Measurements from ENCODE around the gene PSTPIP2.
"Not testable (repeated sequence)": the region's sequence is repeated elsewhere in the genome, so short reads cannot be mapped to it uniquely, and the experiment has no call there.

Gene PSTPIP2

GRCh38 chr18:46035696-46036680, 36.1 kb downstream of the PSTPIP2 start:
- no peak for DNase-seq

GRCh38 chr18:46034230-46034629, 37.8 kb downstream of the PSTPIP2 start:
- DNase-seq: peak; percentile 33

- no peak for DNase-seq
Observed at GRCh38 chr18:46031741-46032140, 40.3 kb downstream of the PSTPIP2 start.

DNA sequence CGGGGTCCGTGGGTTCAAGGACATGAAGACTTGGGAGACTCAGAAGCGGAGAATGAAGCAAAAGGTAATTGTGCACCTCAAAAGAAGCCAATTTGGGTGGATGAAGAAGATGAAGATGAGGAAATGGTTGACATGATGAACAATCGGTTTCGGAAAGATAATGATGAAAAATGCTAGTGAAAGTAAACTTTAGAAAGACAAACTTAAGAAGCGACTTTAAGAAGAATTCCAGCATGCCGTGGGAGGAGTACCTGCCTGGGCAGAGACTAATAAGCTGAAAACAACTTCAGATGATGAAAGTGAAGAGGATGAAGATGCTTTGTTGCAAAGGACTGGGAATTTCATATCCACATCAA, 43.5 kb downstream of the PSTPIP2 start:
- no peak for DNase-seq

DNA sequence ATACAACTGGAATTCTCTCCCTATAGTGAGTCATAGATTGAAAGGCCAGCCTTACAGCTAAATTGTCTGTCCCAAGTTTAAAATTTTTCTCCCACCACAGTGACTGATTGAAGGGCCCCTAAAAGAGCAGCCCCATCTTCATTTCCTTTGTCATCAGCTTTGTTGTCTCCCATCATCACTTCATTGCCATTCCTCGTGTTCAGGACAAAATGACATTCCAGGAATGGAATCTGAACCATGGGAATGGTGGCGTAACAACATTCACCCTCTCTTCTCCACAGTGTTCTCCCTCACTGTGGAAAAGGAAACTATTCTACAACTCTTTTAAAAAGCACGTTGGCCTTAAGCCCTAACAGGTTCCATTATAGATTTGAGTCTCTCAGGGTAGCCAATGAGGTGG, 52.1 kb downstream of the PSTPIP2 start:
- DNase-seq: no peak

DNA sequence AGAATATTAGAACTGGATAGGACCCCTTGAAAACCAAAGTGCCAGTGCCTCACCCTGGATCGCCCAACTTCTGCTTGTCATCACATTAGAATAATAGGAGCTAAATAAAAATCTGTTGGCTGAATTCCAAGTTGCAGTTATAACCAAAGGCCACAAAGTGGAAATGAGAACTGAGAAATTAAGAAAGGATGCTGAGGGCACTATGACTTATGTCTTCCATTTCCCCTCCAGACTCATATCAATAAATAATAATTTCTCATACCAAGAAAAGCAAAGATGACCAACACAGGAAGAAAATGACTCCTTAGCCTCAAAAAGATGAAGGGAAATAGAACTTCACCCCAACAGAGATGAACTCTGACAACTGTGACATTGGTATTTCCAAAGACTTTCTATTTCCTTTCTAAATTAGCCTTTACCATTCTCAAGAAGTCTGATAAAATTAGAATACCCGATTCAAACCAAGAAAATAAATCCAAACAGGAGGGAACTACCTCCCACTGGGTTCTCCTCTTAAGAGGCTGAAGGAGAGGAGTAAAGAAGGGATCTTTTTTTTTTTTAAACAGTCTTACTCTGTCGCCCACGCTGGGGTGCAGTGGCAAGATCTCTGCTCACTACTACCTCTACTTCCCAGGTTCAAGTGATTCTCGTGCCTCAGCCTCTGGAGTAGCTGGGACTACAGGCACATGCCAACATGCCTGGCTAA, 58.4 kb downstream of the PSTPIP2 start:
- no peak for DNase-seq

GRCh38 chr18:46010676-46011075, 61.4 kb downstream of the PSTPIP2 start:
- DNase-seq: no peak

DNA sequence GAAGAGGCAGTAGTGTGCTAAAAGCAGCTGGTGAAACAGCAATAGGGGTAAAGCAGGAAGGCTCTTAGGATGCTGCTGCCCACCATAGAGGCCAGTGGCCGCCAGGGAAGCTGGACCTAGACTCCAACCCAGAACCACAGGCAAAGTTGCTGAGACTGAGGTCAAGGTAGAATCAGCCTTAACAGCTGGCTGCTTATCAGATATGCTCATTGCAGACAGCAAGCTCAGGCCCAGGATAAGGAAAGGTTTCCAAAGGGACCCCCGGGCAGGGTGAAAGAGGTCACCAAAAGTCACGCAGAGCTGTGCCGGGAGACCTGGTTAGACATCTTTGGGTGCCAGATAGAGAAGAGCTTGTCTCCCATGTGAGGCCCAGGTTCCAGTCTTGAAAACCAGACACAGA, 62.0 kb downstream of the PSTPIP2 start:
- no peak for DNase-seq

- DNase-seq: peak; percentile 98
Observed at GRCh38 chr18:46009125-46009840, 62.8 kb downstream of the PSTPIP2 start.

DNA sequence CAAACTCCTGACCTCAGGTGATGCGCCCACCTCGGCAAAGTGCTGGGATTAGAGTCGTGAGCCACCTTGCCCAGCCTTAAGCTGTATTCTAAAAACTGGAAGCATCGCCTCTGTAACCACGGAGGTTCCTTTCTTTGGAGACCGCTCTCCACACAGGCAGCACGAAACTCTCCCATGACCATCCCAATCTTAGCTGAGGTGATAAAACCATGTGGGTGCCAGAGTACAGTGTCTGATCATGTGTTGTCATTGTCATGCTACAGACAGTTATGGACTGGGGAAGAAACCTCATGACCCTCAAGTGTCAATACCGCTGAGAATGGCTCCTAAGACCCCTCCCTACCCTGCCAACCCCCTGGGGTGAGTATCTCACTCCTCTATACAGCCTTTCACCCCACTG, 63.5 kb downstream of the PSTPIP2 start:
- no peak for DNase-seq

DNA sequence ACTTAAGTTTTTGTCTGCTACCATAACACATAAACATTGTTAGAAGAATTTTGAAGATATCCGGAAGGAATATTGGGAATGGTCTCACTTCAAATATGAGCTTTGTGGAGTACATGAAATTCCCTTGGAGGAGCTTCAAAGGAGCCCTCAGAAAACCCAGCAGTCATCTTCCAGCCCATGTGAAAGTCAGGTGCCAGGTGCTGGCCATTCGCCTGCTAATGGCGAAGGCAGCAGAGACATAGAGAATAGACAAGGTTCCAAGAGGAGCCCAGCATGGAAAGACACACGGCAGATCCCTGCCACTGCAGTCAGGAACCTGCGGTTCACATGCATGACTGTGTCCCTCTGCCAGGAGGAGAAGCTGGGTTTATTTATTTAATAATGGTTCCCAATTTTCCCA, 64.9 kb downstream of the PSTPIP2 start:
- no peak for DNase-seq

GRCh38 chr18:46002934-46003333, 69.1 kb downstream of the PSTPIP2 start:
- no peak for DNase-seq

GRCh38 chr18:46001892-46002291, 70.2 kb downstream of the PSTPIP2 start:
- DNase-seq: no peak

DNA sequence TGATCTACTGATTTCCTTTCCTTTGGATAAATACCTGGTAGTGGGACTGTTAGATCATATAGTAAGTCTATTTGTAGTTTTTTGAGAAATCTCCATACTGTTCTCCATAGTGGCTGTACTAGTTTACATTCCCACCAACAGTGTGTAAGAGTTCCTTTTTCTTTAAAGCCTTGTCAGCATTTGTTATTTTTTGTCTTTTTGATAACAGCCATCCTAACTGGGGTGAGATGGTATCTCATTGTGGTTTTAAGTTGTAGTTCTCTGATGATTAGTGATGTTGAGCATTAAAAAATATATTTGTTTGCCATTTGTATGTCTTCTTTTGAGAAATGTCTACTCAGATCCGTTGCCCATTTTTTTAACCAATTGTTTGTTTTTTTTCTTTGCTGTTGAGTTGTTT, 71.0 kb downstream of the PSTPIP2 start:
- no peak for DNase-seq

DNA sequence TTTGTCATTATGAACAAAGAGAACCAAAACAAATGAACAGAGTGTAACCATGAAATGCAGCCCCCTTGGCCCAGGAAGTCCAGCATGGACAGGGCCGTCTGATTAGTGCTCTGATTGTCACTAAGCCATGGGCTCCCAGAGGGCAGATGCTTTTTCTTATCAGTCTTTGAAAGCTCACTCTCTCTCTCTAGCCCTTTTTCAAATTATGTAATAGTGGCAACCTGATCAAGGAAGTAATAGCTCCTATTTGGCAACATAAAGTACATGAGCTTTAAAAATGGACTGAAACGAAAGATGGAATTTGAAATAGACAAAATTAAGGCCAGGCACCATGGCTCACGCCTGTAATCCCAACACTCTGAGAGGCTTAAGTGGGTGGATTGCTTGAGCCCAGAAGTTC, 72.5 kb downstream of the PSTPIP2 start:
- DNase-seq: peak; percentile 70

DNA sequence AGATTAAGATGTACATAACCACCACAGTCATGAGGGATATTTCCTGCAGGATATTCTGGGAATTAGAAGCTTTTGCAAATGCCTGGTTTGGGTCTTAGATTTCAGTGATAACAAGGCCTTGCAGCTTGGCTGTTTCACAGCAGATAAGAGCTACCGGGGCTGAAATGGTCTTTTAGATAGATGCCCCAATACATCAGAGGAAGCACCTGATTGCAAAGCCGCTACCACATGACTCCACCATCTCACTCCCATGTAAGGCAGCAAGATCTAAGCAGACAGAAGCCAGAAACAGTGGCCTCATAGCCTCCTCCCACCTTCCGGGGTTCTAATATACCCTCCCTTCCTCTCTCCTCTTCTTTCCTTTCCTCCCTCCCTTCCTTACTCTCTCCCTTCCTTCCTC, 73.8 kb downstream of the PSTPIP2 start:
- peak; percentile 99 for DNase-seq

DNA sequence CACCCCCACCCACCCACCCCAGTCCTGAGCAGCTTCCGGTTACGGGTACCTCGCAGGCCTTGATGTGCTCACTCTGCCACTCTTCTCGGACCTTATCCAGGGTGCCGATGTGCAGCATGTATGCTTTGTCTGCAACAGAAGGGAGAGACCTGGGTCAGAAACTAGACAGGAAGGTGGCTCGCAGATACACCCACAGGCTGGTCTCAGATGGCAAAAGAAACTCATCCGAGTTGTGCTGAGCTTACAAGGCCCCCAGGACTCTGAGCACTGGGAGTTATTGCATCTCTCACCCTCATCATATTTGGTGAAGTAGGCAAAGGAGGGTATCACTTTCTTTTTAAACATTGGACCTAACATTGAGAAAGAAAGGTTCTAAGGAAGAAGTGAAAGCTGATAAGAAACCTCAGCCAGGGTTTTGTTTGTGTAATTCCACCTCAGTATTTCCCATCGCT, 74.3 kb downstream of the PSTPIP2 start:
- peak; percentile 98 for DNase-seq

GRCh38 chr18:45995461-45995860, 76.6 kb downstream of the PSTPIP2 start:
- no peak for DNase-seq

DNA sequence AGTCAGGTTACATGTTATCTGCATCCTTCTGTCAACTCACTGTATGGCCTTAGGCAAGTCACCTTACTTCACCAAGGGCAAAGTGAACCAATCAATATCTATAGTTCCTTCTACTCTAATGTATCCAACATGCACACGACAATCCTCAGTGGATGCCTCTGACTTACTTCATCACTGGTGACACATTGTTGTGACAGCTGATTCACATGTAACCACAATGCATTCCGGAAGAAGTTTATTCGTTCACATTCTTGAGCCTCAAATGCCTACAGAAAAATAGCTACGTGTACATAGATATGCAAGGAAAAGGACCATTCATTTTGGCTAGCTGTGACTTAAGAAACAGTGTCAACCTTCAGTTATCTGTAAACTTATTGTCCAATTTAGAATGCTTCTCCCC, 78.6 kb downstream of the PSTPIP2 start:
- no peak for DNase-seq

DNA sequence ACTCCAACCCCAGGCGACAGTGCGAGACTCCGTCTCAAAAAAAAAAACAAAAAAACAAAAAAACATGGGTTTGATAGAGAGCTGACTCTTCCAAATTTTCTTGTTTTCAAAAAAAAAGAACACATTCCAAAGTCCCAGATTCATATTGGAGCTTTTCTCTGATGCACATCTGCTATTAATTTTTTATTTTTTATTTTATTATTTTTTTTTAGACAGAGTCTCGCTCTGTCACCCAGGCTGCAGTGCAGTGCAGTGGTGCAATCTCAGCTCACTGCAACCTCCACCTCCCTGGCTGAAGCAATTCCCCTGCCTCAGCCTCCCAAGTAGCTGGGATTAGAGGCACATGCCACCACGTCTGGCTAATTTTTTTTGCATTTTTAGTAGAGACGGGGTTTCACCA, 79.5 kb downstream of the PSTPIP2 start:
- DNase-seq: not testable (repeated sequence)

GRCh38 chr18:45991788-45992187, 80.3 kb downstream of the PSTPIP2 start:
- DNase-seq: no peak

DNA sequence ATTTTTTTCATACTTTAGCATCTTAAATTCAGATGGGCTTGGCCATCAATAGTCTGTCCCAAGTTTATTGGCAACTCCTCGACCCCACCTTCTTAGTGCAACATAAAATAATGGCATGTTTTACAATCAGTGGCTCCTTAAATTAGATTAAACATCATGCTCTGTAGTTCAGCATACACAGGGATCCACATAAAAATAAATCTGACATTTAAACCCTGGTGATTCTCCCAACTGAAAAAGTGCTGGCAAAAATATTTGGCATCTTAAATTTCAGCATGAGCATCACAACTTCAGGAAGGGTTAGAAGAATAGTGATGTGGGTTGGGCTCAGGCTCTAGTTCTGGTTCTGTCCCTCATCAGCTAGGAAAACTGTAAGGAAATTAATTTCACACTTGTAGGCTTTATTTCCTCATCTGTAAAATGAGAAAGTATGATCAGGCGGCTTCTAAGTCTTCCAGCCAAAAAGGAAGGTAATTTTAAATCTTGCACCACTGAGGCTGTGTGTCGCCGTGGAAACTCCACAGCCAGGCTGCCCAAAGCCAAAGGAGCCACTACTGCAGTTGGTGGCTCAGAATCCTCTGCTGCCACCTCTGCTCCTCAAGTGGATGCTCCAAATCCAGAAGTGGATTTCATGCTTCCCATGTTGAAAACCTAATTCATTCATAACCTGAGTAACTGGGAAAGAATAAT, 87.4 kb downstream of the PSTPIP2 start:
- no peak for DNase-seq

GRCh38 chr18:45981821-45982220, 90.2 kb downstream of the PSTPIP2 start:
- no peak for DNase-seq

Data from GF-D8 (cell line).